ENCODE data around the gene ZNF407. TPM values are rescaled to one million over a fixed set of nuclear protein-coding genes. Genes with fewer than 3 reads are reported as not detected.

ZNF407 gene
- polyA plus RNA-seq, 2 donors: 2.2 to 2.6 TPM

DNA sequence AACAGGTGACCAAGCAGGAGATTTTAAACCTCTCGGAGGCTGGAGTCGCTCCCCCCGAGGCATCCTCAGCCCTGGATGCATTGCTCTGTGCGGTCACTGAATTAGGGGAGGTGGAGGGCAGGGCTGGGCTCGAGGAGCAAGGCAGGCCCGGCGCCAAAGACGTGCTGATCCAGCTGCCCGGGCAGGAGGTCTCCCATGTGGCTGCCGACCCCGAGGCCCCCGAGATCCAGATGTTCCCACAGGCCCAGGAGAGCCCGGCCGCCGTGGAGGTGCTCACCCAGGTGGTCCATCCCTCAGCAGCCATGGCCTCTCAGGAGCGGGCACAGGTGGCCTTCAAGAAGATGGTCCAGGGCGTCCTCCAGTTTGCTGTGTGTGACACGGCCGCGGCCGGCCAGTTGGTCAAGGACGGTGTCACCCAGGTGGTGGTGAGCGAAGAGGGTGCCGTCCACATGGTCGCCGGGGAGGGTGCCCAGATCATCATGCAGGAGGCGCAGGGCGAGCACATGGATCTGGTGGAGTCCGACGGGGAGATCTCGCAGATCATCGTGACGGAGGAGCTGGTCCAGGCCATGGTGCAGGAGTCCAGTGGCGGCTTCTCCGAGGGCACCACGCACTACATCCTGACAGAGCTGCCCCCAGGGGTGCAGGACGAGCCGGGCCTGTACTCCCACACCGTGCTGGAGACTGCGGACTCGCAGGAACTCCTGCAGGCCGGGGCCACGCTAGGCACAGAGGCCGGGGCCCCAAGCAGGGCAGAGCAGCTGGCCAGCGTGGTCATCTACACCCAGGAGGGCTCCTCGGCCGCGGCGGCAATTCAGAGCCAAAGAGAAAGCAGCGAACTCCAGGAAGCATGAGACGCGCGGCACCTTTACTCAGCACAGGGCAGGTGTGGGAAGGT, 466.2 kb downstream of the ZNF407 start:
- no peaks in the 10 kb centered on the region for H3K4me1 ChIP-seq (ENCODE audit: control insufficient read depth in 2 of 2, insufficient read depth in 2 of 2, low read length in 1 of 2)
- no peaks in the 10 kb centered on the region for H3K9me3 ChIP-seq (ENCODE audit: control insufficient read depth in 2 of 2, insufficient read depth in 1 of 2, low read depth in 1 of 2, low read length in 1 of 2)
- 95% methylated on average over 47 to 53 of the region's 53 CpGs for WGBS, 2 donors
- H3K27me3 ChIP-seq (ENCODE audit: control insufficient read depth in 1 of 2, insufficient read depth in 2 of 2, low read length in 2 of 2): no peaks in the 10 kb centered on the region
- no peak overlapping the region for H3K4me3 ChIP-seq (ENCODE audit: low read depth in 1 of 2, low read length in 2 of 2)
- H3K27ac ChIP-seq (ENCODE audit: low read depth in 2 of 2, low read length in 1 of 2): no peak overlapping the region
- peaks cover 0 to 16% of the 10 kb centered on the region in 2 donors for H3K36me3 ChIP-seq (ENCODE audit: control insufficient read depth in 2 of 2, insufficient read depth in 2 of 2, low read length in 1 of 2)

- Histone ChIP-seq H3K4me1 (ENCODE audit: control insufficient read depth in 2 of 2, insufficient read depth in 2 of 2, low read length in 1 of 2) (peaks cover 0 to 2% of the 10 kb centered on the region in 2 donors), H3K27me3 (ENCODE audit: control insufficient read depth in 1 of 2, insufficient read depth in 2 of 2, low read length in 2 of 2) (no peaks in the 10 kb centered on the region), H3K36me3 (ENCODE audit: control insufficient read depth in 2 of 2, insufficient read depth in 2 of 2, low read length in 1 of 2) (peaks cover 0 to 16% of the 10 kb centered on the region in 2 donors), H3K27ac (ENCODE audit: low read depth in 2 of 2, low read length in 1 of 2) (no peak overlapping the region), H3K4me3 (ENCODE audit: low read depth in 1 of 2, low read length in 2 of 2) (no peak overlapping the region), H3K9me3 (ENCODE audit: control insufficient read depth in 2 of 2, insufficient read depth in 1 of 2, low read depth in 1 of 2, low read length in 1 of 2) (no peaks in the 10 kb centered on the region)
- WGBS, 2 donors: 90 to 92% methylated on average over 16 of the region's 16 CpGs
Measured at GRCh38 chr18:75064513-75064905, 466.8 kb downstream of the ZNF407 start.

DNA sequence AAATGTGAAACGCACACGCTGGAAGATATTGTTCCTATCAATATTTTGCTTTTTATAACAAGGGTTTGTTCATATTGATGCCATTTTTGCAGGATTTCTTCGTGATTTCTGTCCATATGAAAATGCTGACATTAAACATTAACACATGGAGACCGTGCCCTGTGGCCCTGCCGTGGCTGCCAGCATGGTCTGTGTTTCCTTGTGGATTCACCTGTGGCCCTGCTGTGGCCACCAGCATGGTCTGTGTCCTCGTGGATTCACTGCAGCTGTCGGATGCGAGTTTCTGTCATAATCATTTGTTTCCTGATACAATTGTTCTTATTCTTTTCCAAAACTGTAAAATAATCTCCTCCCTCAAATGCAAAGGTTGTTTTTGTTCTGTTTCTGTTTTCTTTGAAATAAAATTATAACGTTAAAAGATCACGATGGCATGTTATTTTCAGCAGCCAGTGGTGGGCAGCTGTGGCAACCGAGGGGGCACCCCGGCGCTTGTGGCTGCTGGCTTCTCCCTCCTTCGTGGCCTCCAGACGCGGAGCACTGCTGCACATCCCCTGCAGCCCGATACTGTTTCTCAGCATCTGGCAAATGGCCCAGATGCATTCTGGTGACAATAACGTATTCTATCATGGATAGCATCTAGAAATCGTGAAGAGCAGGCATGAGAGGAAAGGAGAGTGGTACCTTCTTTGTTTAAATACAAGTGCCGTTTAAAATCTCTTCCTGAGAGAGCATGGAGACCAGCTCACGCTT, 467.8 kb downstream of the ZNF407 start:
- no peaks in the 10 kb centered on the region for H3K9me3 ChIP-seq (ENCODE audit: control insufficient read depth in 2 of 2, insufficient read depth in 1 of 2, low read depth in 1 of 2, low read length in 1 of 2)
- peaks cover 0 to 16% of the 10 kb centered on the region in 2 donors for H3K36me3 ChIP-seq (ENCODE audit: control insufficient read depth in 2 of 2, insufficient read depth in 2 of 2, low read length in 1 of 2)
- no peak overlapping the region for H3K4me3 ChIP-seq (ENCODE audit: low read depth in 1 of 2, low read length in 2 of 2)
- H3K27me3 ChIP-seq (ENCODE audit: control insufficient read depth in 1 of 2, insufficient read depth in 2 of 2, low read length in 2 of 2): no peaks in the 10 kb centered on the region
- WGBS, 2 donors: 88 to 91% methylated on average over 21 of the region's 21 CpGs
- H3K27ac ChIP-seq (ENCODE audit: low read depth in 2 of 2, low read length in 1 of 2): no peak overlapping the region
- H3K4me1 ChIP-seq (ENCODE audit: control insufficient read depth in 2 of 2, insufficient read depth in 2 of 2, low read length in 1 of 2): peaks cover 4 to 8% of the 10 kb centered on the region in 2 donors

DNA sequence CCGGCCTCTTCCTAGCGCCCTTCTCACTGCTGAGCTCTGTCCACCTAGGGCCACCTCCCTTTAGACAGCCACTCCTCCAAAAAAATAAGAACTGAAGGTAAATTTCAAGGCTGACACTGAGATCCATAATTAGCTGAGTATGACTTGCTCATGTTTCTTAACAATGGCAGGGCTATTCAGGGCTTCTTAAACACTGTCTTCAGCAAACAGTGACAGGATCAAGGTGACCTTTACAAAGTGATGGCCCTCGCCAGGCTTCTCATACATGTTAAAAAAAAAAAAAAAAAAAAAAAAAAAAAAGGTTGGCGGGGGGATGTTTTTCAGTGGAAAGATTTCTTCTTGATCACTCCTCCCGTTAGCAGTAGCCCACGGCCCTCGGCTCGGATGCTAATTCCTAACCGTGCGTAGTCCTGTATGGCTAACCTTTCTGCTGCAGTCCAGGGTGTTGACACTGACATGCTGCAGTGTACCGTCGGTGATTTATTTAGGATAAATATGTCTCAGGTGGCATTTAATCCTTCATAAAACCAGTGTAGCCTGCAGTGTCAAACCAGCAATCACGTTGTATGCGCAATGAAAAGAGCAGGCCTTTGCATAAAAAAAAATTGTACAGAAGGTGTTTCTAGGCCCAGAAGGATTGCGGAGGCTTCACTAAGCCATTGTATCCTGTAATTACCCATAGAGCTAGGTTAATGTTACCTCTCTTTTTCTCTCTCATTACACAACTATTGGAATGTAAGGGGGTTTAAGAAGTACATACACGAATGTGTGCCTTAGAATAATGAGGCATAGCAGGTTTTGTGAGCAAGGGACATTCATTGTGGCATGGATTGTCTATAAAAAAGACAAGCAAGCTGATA, 468.6 kb downstream of the ZNF407 start:
- no peaks in the 10 kb centered on the region for H3K9me3 ChIP-seq (ENCODE audit: control insufficient read depth in 2 of 2, insufficient read depth in 1 of 2, low read depth in 1 of 2, low read length in 1 of 2)
- H3K27me3 ChIP-seq (ENCODE audit: control insufficient read depth in 1 of 2, insufficient read depth in 2 of 2, low read length in 2 of 2): no peaks in the 10 kb centered on the region
- peaks cover 0 to 16% of the 10 kb centered on the region in 2 donors for H3K36me3 ChIP-seq (ENCODE audit: control insufficient read depth in 2 of 2, insufficient read depth in 2 of 2, low read length in 1 of 2)
- H3K4me3 ChIP-seq (ENCODE audit: low read depth in 1 of 2, low read length in 2 of 2): no peak overlapping the region
- H3K4me1 ChIP-seq (ENCODE audit: control insufficient read depth in 2 of 2, insufficient read depth in 2 of 2, low read length in 1 of 2): peaks cover 6 to 13% of the 10 kb centered on the region in 2 donors
- 88 to 90% methylated on average over 16 of the region's 16 CpGs for WGBS, 2 donors
- no peak overlapping the region for H3K27ac ChIP-seq (ENCODE audit: low read depth in 2 of 2, low read length in 1 of 2)

GRCh38 chr18:75066936-75067335, 469.3 kb downstream of the ZNF407 start:
- Histone ChIP-seq H3K4me3 (ENCODE audit: low read depth in 1 of 2, low read length in 2 of 2) (no peak overlapping the region), H3K9me3 (ENCODE audit: control insufficient read depth in 2 of 2, insufficient read depth in 1 of 2, low read depth in 1 of 2, low read length in 1 of 2) (no peaks in the 10 kb centered on the region), H3K4me1 (ENCODE audit: control insufficient read depth in 2 of 2, insufficient read depth in 2 of 2, low read length in 1 of 2) (peaks cover 9 to 16% of the 10 kb centered on the region in 2 donors), H3K27me3 (ENCODE audit: control insufficient read depth in 1 of 2, insufficient read depth in 2 of 2, low read length in 2 of 2) (no peaks in the 10 kb centered on the region), H3K27ac (ENCODE audit: low read depth in 2 of 2, low read length in 1 of 2) (no peak overlapping the region), H3K36me3 (ENCODE audit: control insufficient read depth in 2 of 2, insufficient read depth in 2 of 2, low read length in 1 of 2) (peaks cover 0 to 16% of the 10 kb centered on the region in 2 donors)
- 80% methylated on average over 11 of the region's 11 CpGs for WGBS, 2 donors

DNA sequence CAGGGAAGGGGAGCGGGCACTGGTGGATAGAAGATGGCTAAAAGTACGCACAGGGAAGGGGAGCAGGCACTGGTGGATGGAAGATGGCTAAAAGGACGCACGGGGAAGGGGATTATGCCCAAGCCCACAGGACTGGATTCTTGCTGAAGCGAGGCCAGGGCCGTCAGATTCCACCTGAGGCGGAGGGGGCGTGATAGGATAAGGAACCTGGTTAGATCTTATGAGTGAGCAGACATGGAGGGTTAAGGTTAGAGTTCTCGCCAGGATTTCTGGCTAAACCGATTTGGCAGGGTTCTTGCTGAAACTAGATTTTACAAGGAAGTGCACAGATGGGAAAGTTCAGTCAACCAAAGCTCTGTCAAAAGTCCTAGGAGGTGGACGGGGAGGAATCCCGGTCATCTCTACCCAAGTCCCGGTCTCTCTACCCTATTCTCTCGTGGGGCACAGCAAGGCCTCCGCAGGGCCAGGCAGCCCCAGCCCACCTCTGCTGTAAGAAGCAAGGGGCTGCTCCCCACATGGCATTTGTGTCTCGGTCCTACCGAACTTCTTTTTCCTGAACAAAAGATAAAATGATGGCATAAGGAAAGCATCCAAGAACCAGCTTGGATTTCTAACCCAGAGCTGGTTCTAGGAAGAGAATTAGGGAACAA, 470.5 kb downstream of the ZNF407 start:
- peaks cover 0 to 15% of the 10 kb centered on the region in 2 donors for H3K36me3 ChIP-seq (ENCODE audit: control insufficient read depth in 2 of 2, insufficient read depth in 2 of 2, low read length in 1 of 2)
- no peak overlapping the region for H3K27ac ChIP-seq (ENCODE audit: low read depth in 2 of 2, low read length in 1 of 2)
- WGBS, 2 donors: 89% methylated on average over 17 of the region's 17 CpGs
- H3K27me3 ChIP-seq (ENCODE audit: control insufficient read depth in 1 of 2, insufficient read depth in 2 of 2, low read length in 2 of 2): no peaks in the 10 kb centered on the region
- no peaks in the 10 kb centered on the region for H3K9me3 ChIP-seq (ENCODE audit: control insufficient read depth in 2 of 2, insufficient read depth in 1 of 2, low read depth in 1 of 2, low read length in 1 of 2)
- H3K4me1 ChIP-seq (ENCODE audit: control insufficient read depth in 2 of 2, insufficient read depth in 2 of 2, low read length in 1 of 2): peaks cover 9 to 16% of the 10 kb centered on the region in 2 donors
- no peak overlapping the region for H3K4me3 ChIP-seq (ENCODE audit: low read depth in 1 of 2, low read length in 2 of 2)

- 90 to 94% methylated on average over 20 of the region's 20 CpGs for WGBS, 2 donors
- H3K4me1 ChIP-seq (ENCODE audit: control insufficient read depth in 2 of 2, insufficient read depth in 2 of 2, low read length in 1 of 2): peaks cover 9 to 16% of the 10 kb centered on the region in 2 donors
Measured at GRCh38 chr18:75068682-75069435, 471.2 kb downstream of the ZNF407 start.

GRCh38 chr18:75070235-75070624, 472.6 kb downstream of the ZNF407 start:
- Histone ChIP-seq H3K9me3 (ENCODE audit: control insufficient read depth in 2 of 2, insufficient read depth in 1 of 2, low read depth in 1 of 2, low read length in 1 of 2) (peaks cover 0 to 4% of the 10 kb centered on the region in 2 donors), H3K27me3 (ENCODE audit: control insufficient read depth in 1 of 2, insufficient read depth in 2 of 2, low read length in 2 of 2) (no peaks in the 10 kb centered on the region), H3K4me3 (ENCODE audit: low read depth in 1 of 2, low read length in 2 of 2) (peak overlapping the region; percentile 9 to 21), H3K27ac (ENCODE audit: low read depth in 2 of 2, low read length in 1 of 2) (peak overlapping the region; percentile 81), H3K36me3 (ENCODE audit: control insufficient read depth in 2 of 2, insufficient read depth in 2 of 2, low read length in 1 of 2) (no peaks in the 10 kb centered on the region), H3K4me1 (ENCODE audit: control insufficient read depth in 2 of 2, insufficient read depth in 2 of 2, low read length in 1 of 2) (peaks cover 9 to 16% of the 10 kb centered on the region in 2 donors)
- WGBS, 2 donors: 61 to 64% methylated on average over 16 of the region's 16 CpGs

More at GRCh38 chr18:75068682-75069435, 471.2 kb downstream of the ZNF407 start:
- Histone ChIP-seq H3K9me3 (ENCODE audit: control insufficient read depth in 2 of 2, insufficient read depth in 1 of 2, low read depth in 1 of 2, low read length in 1 of 2) (no peaks in the 10 kb centered on the region), H3K27me3 (ENCODE audit: control insufficient read depth in 1 of 2, insufficient read depth in 2 of 2, low read length in 2 of 2) (no peaks in the 10 kb centered on the region), H3K4me3 (ENCODE audit: low read depth in 1 of 2, low read length in 2 of 2) (no peak overlapping the region), H3K36me3 (ENCODE audit: control insufficient read depth in 2 of 2, insufficient read depth in 2 of 2, low read length in 1 of 2) (peaks cover 0 to 8% of the 10 kb centered on the region in 2 donors), H3K27ac (ENCODE audit: low read depth in 2 of 2, low read length in 1 of 2) (no peak overlapping the region)
